ENCODE results near the gene NBR1.
A peak's percentile ranks its signal among the peaks of the same experiment; 100 is the strongest.
"Not testable (repeated sequence)": the region's sequence is repeated elsewhere in the genome, so short reads cannot be mapped to it uniquely, and the experiment has no call there.

The NBR1 gene

DNA sequence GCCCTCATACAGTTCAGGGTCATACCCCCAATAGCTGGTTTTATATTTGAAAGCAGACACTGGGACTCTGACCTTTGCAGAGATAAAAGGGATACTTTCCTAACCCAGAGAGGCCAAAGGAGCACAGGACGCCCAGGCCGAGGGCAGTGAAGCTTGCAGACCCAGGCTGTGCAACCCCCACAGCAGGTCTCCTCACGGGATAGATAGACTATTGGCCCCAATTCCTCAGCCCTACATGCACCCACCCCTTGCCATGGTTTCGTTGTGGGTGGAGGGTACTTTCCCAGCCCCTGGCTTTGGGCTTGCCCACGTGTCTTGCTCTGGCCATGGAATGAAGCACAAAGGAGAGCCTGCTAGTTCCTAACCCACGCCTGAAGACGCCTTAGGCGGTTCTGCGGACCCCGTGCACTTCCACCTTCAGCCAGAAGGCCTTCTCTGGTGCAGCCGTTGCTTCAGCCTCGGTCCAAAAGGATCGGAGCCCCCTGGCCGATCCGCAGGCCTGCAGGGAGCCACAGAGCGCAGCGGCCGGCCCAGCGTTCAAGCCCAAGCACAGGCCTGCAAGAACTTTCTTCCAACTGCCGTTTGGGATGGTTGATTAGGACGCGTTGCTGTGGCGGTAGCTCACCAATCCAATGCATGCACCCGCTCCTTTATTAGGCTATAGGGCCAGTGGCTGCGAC is 36.1 kb upstream of the NBR1 start:
- TF ChIP-seq, protein P1, sequence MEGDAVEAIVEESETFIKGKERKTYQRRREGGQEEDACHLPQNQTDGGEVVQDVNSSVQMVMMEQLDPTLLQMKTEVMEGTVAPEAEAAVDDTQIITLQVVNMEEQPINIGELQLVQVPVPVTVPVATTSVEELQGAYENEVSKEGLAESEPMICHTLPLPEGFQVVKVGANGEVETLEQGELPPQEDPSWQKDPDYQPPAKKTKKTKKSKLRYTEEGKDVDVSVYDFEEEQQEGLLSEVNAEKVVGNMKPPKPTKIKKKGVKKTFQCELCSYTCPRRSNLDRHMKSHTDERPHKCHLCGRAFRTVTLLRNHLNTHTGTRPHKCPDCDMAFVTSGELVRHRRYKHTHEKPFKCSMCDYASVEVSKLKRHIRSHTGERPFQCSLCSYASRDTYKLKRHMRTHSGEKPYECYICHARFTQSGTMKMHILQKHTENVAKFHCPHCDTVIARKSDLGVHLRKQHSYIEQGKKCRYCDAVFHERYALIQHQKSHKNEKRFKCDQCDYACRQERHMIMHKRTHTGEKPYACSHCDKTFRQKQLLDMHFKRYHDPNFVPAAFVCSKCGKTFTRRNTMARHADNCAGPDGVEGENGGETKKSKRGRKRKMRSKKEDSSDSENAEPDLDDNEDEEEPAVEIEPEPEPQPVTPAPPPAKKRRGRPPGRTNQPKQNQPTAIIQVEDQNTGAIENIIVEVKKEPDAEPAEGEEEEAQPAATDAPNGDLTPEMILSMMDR (IDR thresholded peaks at IDR 0.05; ENCODE audit: low read depth, low read length, poor library complexity, severe bottlenecking) = no peak
- no peak for TF ChIP-seq EZH2phosphoT487 (IDR thresholded peaks at IDR 0.05; ENCODE audit: borderline replicate concordance, low read length)
- H3K27me3 ChIP-seq (ENCODE audit: control insufficient read depth, low read length) = no peaks in the 10 kb centered on the region
- H3F3A ChIP-seq (ENCODE audit: control insufficient read depth, insufficient read depth) = 0 out of 2 replicates have a peak, but pooled peaks cover 2% of the 10 kb centered on the region
- peaks cover 35% of the 10 kb centered on the region for H3K36me3 ChIP-seq (ENCODE audit: control insufficient read depth, low read length)
- H3K4me2 ChIP-seq (ENCODE audit: low read length) = no peak overlapping the region
- H3K27ac ChIP-seq (ENCODE audit: low read depth, low read length) = no peak overlapping the region
- no peaks in the 10 kb centered on the region for H3K9me3 ChIP-seq (ENCODE audit: control insufficient read depth, insufficient read depth, low read length)
- H3K4me3 ChIP-seq (ENCODE audit: low read length) = no peak overlapping the region
- no peaks in the 10 kb centered on the region for H3K9me2 ChIP-seq (replicated peaks; ENCODE audit: control insufficient read depth, low read length)
- peaks cover 9% of the 10 kb centered on the region; the same call in 1 of the 2 replicates for H3K79me2 ChIP-seq (ENCODE audit: control insufficient read depth, low read length)
- no peaks in the 10 kb centered on the region for H4K20me1 ChIP-seq (ENCODE audit: control insufficient read depth, insufficient read depth, low read depth, low read length)
- H3K4me1 ChIP-seq (ENCODE audit: control insufficient read depth, low read length) = peaks cover 40% of the 10 kb centered on the region

DNA sequence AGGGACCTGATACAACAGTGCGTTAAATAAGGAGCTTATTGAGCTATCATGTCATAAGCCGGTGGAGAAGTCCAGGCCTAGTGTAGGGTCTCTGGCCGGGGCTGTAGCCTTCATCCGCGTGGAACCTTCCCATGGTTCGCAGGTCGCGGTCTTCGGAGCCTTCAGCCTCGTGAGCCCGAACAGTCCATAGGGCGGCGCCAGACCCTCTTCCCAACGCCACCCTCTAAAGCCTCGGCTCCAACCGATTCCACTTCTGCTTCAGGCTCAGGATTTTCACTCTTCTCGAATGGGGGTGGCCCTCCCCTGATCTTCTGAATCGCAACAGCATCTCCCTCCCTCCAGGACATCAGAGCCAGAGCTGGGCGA is 35.6 kb upstream of the NBR1 start:
- Histone ChIP-seq H3F3A (ENCODE audit: control insufficient read depth, insufficient read depth) (0 out of 2 replicates have a peak, but pooled peaks cover 2% of the 10 kb centered on the region), H3K27me3 (ENCODE audit: control insufficient read depth, low read length) (no peaks in the 10 kb centered on the region), H3K9me3 (ENCODE audit: control insufficient read depth, insufficient read depth, low read length) (no peaks in the 10 kb centered on the region), H4K20me1 (ENCODE audit: control insufficient read depth, insufficient read depth, low read depth, low read length) (no peaks in the 10 kb centered on the region), H3K9me2 (replicated peaks; ENCODE audit: control insufficient read depth, low read length) (no peaks in the 10 kb centered on the region), H3K36me3 (ENCODE audit: control insufficient read depth, low read length) (peaks cover 35% of the 10 kb centered on the region), H3K4me1 (ENCODE audit: control insufficient read depth, low read length) (peaks cover 45% of the 10 kb centered on the region), H3K4me2 (ENCODE audit: low read length) (peak overlapping the region; percentile 45), H3K4me3 (ENCODE audit: low read length) (peak overlapping the region; percentile 24), H3K79me2 (ENCODE audit: control insufficient read depth, low read length) (0 out of 2 replicates have a peak, but pooled peaks cover 6% of the 10 kb centered on the region), H3K27ac (ENCODE audit: low read depth, low read length) (peak overlapping the region; percentile 54; the same call in 1 of the 2 replicates)
- TF ChIP-seq, protein P1 (IDR thresholded peaks at IDR 0.05; ENCODE audit: low read depth, low read length, poor library complexity, severe bottlenecking) = no peak
- no peak for TF ChIP-seq EZH2phosphoT487 (IDR thresholded peaks at IDR 0.05; ENCODE audit: borderline replicate concordance, low read length)

DNA sequence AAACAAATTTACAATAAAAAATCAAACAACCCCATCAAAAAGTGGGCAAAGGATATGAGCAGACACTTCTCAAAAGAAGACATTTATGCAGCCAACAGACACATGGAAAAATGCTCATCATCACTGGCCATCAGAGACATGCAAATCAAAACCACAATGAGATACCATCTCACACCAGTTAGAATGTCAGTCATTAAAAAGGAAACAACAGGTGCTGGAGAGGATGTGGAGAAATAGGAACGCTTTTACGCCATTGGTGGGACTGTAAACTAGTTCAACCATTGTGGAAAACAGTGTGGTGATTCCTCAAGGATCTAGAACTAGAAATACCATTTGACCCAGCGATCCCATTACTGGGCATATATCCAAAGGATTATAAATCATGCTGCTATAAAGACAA is 34.4 kb upstream of the NBR1 start:
- H3K4me3 ChIP-seq (ENCODE audit: low read length); H3K9me2 ChIP-seq (replicated peaks; ENCODE audit: control insufficient read depth, low read length); H3K9me3 ChIP-seq (ENCODE audit: control insufficient read depth, insufficient read depth, low read length); H3F3A ChIP-seq (ENCODE audit: control insufficient read depth, insufficient read depth); H4K20me1 ChIP-seq (ENCODE audit: control insufficient read depth, insufficient read depth, low read depth, low read length); H3K27me3 ChIP-seq (ENCODE audit: control insufficient read depth, low read length); H3K79me2 ChIP-seq (ENCODE audit: control insufficient read depth, low read length): not testable (repeated sequence)
- Histone ChIP-seq H3K27ac (ENCODE audit: low read depth, low read length) (peak overlapping the region; percentile 54), H3K36me3 (ENCODE audit: control insufficient read depth, low read length) (peaks cover 35% of the 10 kb centered on the region), H3K4me2 (ENCODE audit: low read length) (peak overlapping the region; percentile 39; the same call in 1 of the 2 replicates), H3K4me1 (ENCODE audit: control insufficient read depth, low read length) (peaks cover 49% of the 10 kb centered on the region)

DNA sequence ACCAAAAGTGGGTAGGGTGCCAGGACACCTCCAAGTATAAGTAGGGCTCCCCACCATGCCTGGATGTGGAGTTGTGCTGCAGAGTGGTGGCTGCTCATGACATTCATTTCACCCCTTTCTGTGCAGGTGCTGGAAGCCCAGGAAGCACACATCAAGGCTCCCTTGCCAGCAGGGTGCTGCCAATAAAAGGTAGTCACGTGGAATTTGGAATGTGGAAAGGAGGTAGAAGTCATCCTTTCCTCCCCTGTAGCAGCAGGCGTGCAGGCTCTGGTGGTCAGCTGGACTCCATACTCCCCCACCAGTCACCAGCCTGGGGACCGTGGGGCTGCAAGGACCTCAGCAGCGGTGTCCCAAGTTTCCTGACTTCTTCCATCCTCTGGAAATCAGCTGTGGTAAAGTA is 32.5 kb upstream of the NBR1 start:
- not testable (repeated sequence) for H3K27ac ChIP-seq (ENCODE audit: low read depth, low read length); H3K79me2 ChIP-seq (ENCODE audit: control insufficient read depth, low read length); H3K4me3 ChIP-seq (ENCODE audit: low read length); H3K9me3 ChIP-seq (ENCODE audit: control insufficient read depth, insufficient read depth, low read length); H3K27me3 ChIP-seq (ENCODE audit: control insufficient read depth, low read length); H3K4me2 ChIP-seq (ENCODE audit: low read length); H3K9me2 ChIP-seq (replicated peaks; ENCODE audit: control insufficient read depth, low read length); H4K20me1 ChIP-seq (ENCODE audit: control insufficient read depth, insufficient read depth, low read depth, low read length); H3F3A ChIP-seq (ENCODE audit: control insufficient read depth, insufficient read depth)
- peaks cover 25% of the 10 kb centered on the region for H3K36me3 ChIP-seq (ENCODE audit: control insufficient read depth, low read length)
- H3K4me1 ChIP-seq (ENCODE audit: control insufficient read depth, low read length) = peaks cover 42% of the 10 kb centered on the region
